Endothelial cell of umbilical vein (primary cell): Measurements from ENCODE around the gene SPATA19. TPM values are rescaled to one million over a fixed set of nuclear protein-coding genes. Genes with fewer than 3 reads are reported as not detected.

ENCODE experiments used
- BruUV-seq: library from RNA; stranded (reverse); fragments of 400-500 nt; replicated peaks from 2 replicates; lab custom pipeline; 2021; lab: Mats Ljungman, UMichigan
- CTCF ChIA-PET: fragments of 300-600, 350-600 bp; sonication (Branson Sonifier 250); formaldehyde crosslinking; loops from one replicate; lab custom pipeline; 2021; ENCODE audit warnings: antibody characterized with exemption, inconsistent platforms; lab: Charles Lee
- POLR2A ChIA-PET: fragments of 300-600, 350-600 bp; sonication (Branson Sonifier 250); formaldehyde crosslinking; loops from one replicate; lab custom pipeline; 2021; ENCODE audit warnings: antibody characterized with exemption, inconsistent platforms; lab: Charles Lee
- DNase-seq: peaks from one replicate; pipeline ENCODE4 v3.0.0-alpha.2; 2011; ENCODE audit warnings: low read depth, low spot score
- FAIRE-seq: peaks from 2 replicates; lab custom pipeline; 2011; peaks lifted over from hg19 to GRCh38; lab: Jason Lieb, UNC
- H2AFZ ChIP-seq: 2 replicates; pipeline ENCODE4 v1.6.0; 2012; ENCODE audit warnings: low read depth, low read length, control low read depth, inconsistent platforms
- H3K27ac ChIP-seq: 2 replicates; pipeline ENCODE4 v1.5.1; 2011; ENCODE audit warnings: low read depth, mild to moderate bottlenecking, control low read depth, low read length, moderate library complexity; ENCODE audit not compliant: insufficient read depth
- H3K27me3 ChIP-seq, 2 experiments: 2 replicates each; pipeline versions ENCODE4 v1.6.0 to v1.6.1; 2011; ENCODE audit warnings: low read length in 2 of 2, mixed read lengths in 1 of 2; ENCODE audit not compliant: control insufficient read depth in 2 of 2, insufficient read depth in 2 of 2
- H3K36me3 ChIP-seq, 2 experiments: 2 replicates in 1 of 2; 3 replicates in 1 of 2; pipeline ENCODE4 v1.5.1; 2011; ENCODE audit warnings: low read length in 2 of 2, mild to moderate bottlenecking in 1 of 2, moderate library complexity in 1 of 2; ENCODE audit not compliant: control insufficient read depth in 2 of 2, insufficient read depth in 2 of 2; ENCODE audit errors: extremely low read depth in 1 of 2
- H3K4me1 ChIP-seq: 3 replicates; pipeline ENCODE4 v1.5.1; 2011; ENCODE audit warnings: mild to moderate bottlenecking, low read length; ENCODE audit not compliant: control insufficient read depth, insufficient read depth; ENCODE audit errors: extremely low read depth
- H3K4me2 ChIP-seq: 2 replicates; pipeline ENCODE4 v1.6.1; 2011; ENCODE audit warnings: low read length, control low read depth, mixed read lengths; ENCODE audit not compliant: insufficient read depth
- H3K4me3 ChIP-seq, 3 experiments: fragments of 200-600 bp in 1 of 3; sonication (generic), shearing (Covaris generic) in 1 of 3; replicated peaks in 1 of 3; 2 replicates each; pipeline ENCODE4 v1.5.1; 2011 to 2016; ENCODE audit warnings: control low read depth in 3 of 3, low read length in 3 of 3, mild to moderate bottlenecking in 2 of 3, inconsistent platforms in 1 of 3, low read depth in 1 of 3, moderate library complexity in 1 of 3; ENCODE audit not compliant: insufficient read depth in 1 of 3
- H3K79me2 ChIP-seq: 2 replicates; pipeline ENCODE4 v1.6.0; 2012; ENCODE audit warnings: low read length, inconsistent platforms; ENCODE audit not compliant: control insufficient read depth, insufficient read depth
- H3K9ac ChIP-seq: replicated peaks from 2 replicates; pipeline ENCODE3; 2011; ENCODE audit warnings: low read length, control low read depth; ENCODE audit not compliant: insufficient read depth; ENCODE audit errors: extremely low read depth
- H3K9me1 ChIP-seq: replicated peaks from 3 replicates; pipeline ENCODE4 v1.6.0; 2011; ENCODE audit warnings: mild to moderate bottlenecking, low read length; ENCODE audit not compliant: control insufficient read depth, insufficient read depth; ENCODE audit errors: extremely low read depth
- H3K9me3 ChIP-seq: replicated peaks from 2 replicates; pipeline ENCODE4 v1.5.1; 2012; ENCODE audit warnings: low read length, inconsistent platforms; ENCODE audit not compliant: control insufficient read depth, insufficient read depth
- H4K20me1 ChIP-seq: replicated peaks from 2 replicates; pipeline ENCODE3; 2011; ENCODE audit warnings: mild to moderate bottlenecking, low read length; ENCODE audit not compliant: control insufficient read depth, insufficient read depth; ENCODE audit errors: extremely low read depth
- CTCF ChIP-seq, 2 donors: IDR thresholded peaks; 1 replicate in 1 of 2; 2 replicates in 1 of 2; pipeline ENCODE4 v1.5.1; 2011; ENCODE audit warnings: low read length in 2 of 2, mild to moderate bottlenecking in 2 of 2, moderate library complexity in 2 of 2, control low read depth in 1 of 2, inconsistent platforms in 1 of 2, low read depth in 1 of 2; ENCODE audit not compliant: insufficient read depth in 1 of 2; ENCODE audit errors: extremely low read depth in 1 of 2
- EZH2 ChIP-seq: IDR thresholded peaks from 2 replicates; pipeline ENCODE4 v1.6.1; 2012; ENCODE audit warnings: borderline replicate concordance, low read depth, mild to moderate bottlenecking, moderate library complexity, low read length, inconsistent platforms; ENCODE audit not compliant: severe bottlenecking
- FOS ChIP-seq: IDR thresholded peaks from 2 replicates; pipeline ENCODE4 v1.6.1; 2011; ENCODE audit warnings: mild to moderate bottlenecking, low read length, moderate library complexity, borderline replicate concordance; ENCODE audit not compliant: insufficient read depth
- GATA2 ChIP-seq: IDR thresholded peaks from 2 replicates; pipeline ENCODE4 v1.7.0; 2011; ENCODE audit warnings: low read depth, mild to moderate bottlenecking, moderate library complexity, mixed read lengths, low read length; ENCODE audit not compliant: insufficient read length, insufficient read depth
- JUN ChIP-seq: IDR thresholded peaks from 2 replicates; pipeline ENCODE4 v1.6.1; 2011; ENCODE audit warnings: borderline replicate concordance, low read depth; ENCODE audit not compliant: insufficient read length, insufficient read depth
- MAX ChIP-seq: IDR thresholded peaks from 2 replicates; pipeline ENCODE4 v1.6.1; 2011; ENCODE audit not compliant: insufficient read depth, insufficient read length
- MYC ChIP-seq: IDR thresholded peaks from one replicate; pipeline ENCODE4 v1.6.1; 2011; ENCODE audit warnings: mild to moderate bottlenecking, low read depth, low read length
- POLR2A ChIP-seq: IDR thresholded peaks from 2 replicates; pipeline ENCODE4 v1.6.1; 2012; ENCODE audit warnings: low read depth, mild to moderate bottlenecking, control low read depth, low read length
- POLR2AphosphoS5 ChIP-seq: IDR thresholded peaks from 2 replicates; pipeline ENCODE4 v1.6.1; 2012; ENCODE audit warnings: low read depth, mild to moderate bottlenecking, control low read depth, low read length, moderate library complexity; ENCODE audit not compliant: insufficient read depth
- dilution Hi-C: fragments of 300-500 bp; cut with MboI; formaldehyde crosslinking; loops from one replicate; pipeline ENCODE4 v1.15.0; 2019; ENCODE audit warnings: low sequenced_read_pairs; ENCODE audit not compliant: extremely low pct_ligation_motif_present
- intact Hi-C: fragments of 100-400 bp; cut with micrococcal nuclease; formaldehyde crosslinking; loops from one replicate; pipeline ENCODE4 v1.10.0; 2022
- polyA plus RNA-seq, 4 experiments: library from polyadenylated mRNA; depleted of rRNA in 3 of 4; stranded (reverse) in 3 of 4; unstranded in 1 of 4; fragments of >200 nt; gene quantifications; 2 replicates each; pipeline versions ENCODE4 v1.2.1 to v1.2.3, GENCODE V29; 2011 to 2012; ENCODE audit warnings: missing spikeins in 1 of 4
- total RNA-seq: library from RNA; stranded (reverse); gene quantifications from 2 replicates; pipeline ENCODE4 v1.2.3, GENCODE V29; 2021

The SPATA19 gene
- total and polyA plus RNA-seq, 2 donors (not counting 3 experiments of a cell fraction or from before 2014, with no cell fraction given) = not detected

GRCh38 chr11:133814588-133815100 is 30.7 kb downstream of the SPATA19 start:
- Histone ChIP-seq H3K36me3 (no peaks in the 10 kb centered on the region), H3K9ac (no peak overlapping the region), H3K4me3 (no peak overlapping the region), H3K4me1 (no peaks in the 10 kb centered on the region), H3K79me2 (no peaks in the 10 kb centered on the region), H3K9me1 (no peaks in the 10 kb centered on the region), H3K27ac (no peak overlapping the region), H3K27me3 (no peaks in the 10 kb centered on the region), H3K9me3 (no peaks in the 10 kb centered on the region), H2AFZ (no peak overlapping the region), H4K20me1 (no peaks in the 10 kb centered on the region), H3K4me2 (no peak overlapping the region)
- ChIA-PET CTCF (no interaction called here), POLR2A (no interaction called here)
- BruUV-seq = no TSS peak
- DNase-seq (no peak), FAIRE-seq (no peak)
- dilution Hi-C loops = no loop called here
- no peak for TF ChIP-seq EZH2
- no peak for TF ChIP-seq FOS
- no peak for TF ChIP-seq CTCF (IDR thresholded peaks at IDR 0.05; ENCODE audit: extremely low read depth in 1 of 2, insufficient read depth in 1 of 2, low read depth in 1 of 2, low read length in 2 of 2)
- no peak for TF ChIP-seq GATA2
- no peak for TF ChIP-seq MYC
- no peak for TF ChIP-seq JUN
- TF ChIP-seq POLR2AphosphoS5 = no peak
- TF ChIP-seq POLR2A = no peak
- TF ChIP-seq MAX = no peak
- intact Hi-C loops = no loop called here
